ENCODE measurements around the gene GDPD4.

DNA sequence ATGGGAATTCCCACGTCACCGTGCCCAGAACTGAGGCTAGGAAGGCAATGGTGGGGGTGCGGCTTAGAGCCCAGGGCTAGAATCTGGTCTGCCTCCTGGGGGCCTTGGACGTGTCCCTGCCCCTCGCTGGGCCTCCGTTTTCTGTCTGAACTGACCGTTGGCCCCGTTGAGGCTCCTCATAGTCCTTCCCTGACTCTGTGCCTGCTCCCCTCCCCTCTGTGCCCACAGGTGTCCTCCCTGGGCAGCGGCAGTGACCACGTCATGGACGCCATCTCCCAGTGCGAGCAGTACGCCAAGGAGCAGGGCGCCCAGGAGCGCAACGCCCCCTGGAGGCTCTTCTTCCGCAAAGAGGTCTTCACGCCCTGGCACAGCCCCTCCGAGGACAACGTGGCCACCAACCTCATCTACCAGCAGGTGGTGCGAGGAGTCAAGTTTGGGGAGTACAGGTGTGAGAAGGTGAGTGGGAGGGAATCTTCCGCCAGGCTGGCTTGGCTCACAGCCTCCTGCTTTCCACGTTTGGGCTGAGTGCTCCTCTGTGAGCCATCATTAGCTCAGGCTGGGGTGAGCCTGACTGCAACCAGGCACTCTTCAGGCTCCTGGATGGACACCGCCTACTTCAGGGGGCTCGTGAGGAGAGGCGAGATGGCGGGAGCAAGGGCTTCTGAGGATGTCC, 109.5 kb downstream of the GDPD4 start:
- no peak for TF ChIP-seq POLR2A (IDR thresholded peaks at IDR 0.05)
- TF ChIP-seq, protein P1, sequence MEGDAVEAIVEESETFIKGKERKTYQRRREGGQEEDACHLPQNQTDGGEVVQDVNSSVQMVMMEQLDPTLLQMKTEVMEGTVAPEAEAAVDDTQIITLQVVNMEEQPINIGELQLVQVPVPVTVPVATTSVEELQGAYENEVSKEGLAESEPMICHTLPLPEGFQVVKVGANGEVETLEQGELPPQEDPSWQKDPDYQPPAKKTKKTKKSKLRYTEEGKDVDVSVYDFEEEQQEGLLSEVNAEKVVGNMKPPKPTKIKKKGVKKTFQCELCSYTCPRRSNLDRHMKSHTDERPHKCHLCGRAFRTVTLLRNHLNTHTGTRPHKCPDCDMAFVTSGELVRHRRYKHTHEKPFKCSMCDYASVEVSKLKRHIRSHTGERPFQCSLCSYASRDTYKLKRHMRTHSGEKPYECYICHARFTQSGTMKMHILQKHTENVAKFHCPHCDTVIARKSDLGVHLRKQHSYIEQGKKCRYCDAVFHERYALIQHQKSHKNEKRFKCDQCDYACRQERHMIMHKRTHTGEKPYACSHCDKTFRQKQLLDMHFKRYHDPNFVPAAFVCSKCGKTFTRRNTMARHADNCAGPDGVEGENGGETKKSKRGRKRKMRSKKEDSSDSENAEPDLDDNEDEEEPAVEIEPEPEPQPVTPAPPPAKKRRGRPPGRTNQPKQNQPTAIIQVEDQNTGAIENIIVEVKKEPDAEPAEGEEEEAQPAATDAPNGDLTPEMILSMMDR (IDR thresholded peaks at IDR 0.05), result peak; percentile 23 to 38
